ENCODE measurements around the gene PCDHB16. TPM values are rescaled to one million over a fixed set of nuclear protein-coding genes. Genes with fewer than 3 reads are reported as not detected.
"Not testable (repeated sequence)": the region's sequence is repeated elsewhere in the genome, so short reads cannot be mapped to it uniquely, and the experiment has no call there.

The PCDHB16 gene
- total RNA-seq, 2 experiments from 2014 or later, result not detected

GRCh38 chr5:141199359-141200235 is 17.4 kb downstream of the PCDHB16 start, which contains the start of gene PCDHB11:
Gene PCDHB11 (plus strand): TSS chr5:141199627. CDS start chr5:141199775, 148 bp downstream.
- H3K9me3 Mint-ChIP-seq (ENCODE audit: low read depth), result peaks cover 16% of the 10 kb centered on the region
- H3K27ac Mint-ChIP-seq, result no peak within 1 kb of the TSS
- DNase-seq (no peak), ATAC-seq (no peak)
- H3K36me3 Mint-ChIP-seq, result peaks cover 3% of the 10 kb centered on the region
- H3K4me1 Mint-ChIP-seq, result no peaks in the 10 kb centered on the region
- no peaks in the 10 kb centered on the region for H3K27me3 Mint-ChIP-seq
- H3K4me3 Mint-ChIP-seq, result no peak within 1 kb of the TSS
- CTCF ChIA-PET, result interaction anchor here (0.7 to 0.9 kb wide), 2 partner anchors 12 to 221 kb away, joined by 3 read pairs; partner anchors contain the start of genes PCDHB9 and PCDHGA11

- CTCF ChIA-PET, H3K4me1 Mint-ChIP-seq, H3K27ac Mint-ChIP-seq, ATAC-seq, DNase-seq, H3K4me3 Mint-ChIP-seq, H3K36me3 Mint-ChIP-seq, H3K27me3 Mint-ChIP-seq: not testable (repeated sequence)
- peaks cover 16% of the 10 kb centered on the region for H3K9me3 Mint-ChIP-seq (ENCODE audit: low read depth)
Measured at GRCh38 chr5:141201126-141201525, 18.9 kb downstream of the PCDHB16 start.

DNA sequence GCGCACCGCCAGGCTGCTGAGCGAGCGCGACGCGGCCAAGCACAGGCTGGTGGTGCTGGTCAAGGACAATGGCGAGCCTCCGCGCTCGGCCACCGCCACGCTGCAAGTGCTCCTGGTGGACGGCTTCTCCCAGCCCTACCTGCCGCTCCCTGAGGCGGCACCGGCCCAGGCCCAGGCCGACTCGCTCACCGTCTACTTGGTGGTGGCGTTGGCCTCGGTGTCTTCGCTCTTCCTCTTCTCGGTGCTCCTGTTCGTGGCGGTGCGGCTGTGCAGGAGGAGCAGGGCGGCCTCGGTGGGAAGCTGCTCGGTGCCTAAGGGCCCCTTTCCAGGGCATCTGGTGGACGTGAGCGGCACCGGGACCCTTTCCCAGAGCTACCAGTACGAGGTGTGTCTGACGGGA is 19.5 kb downstream of the PCDHB16 start:
- H3K27ac Mint-ChIP-seq, H3K36me3 Mint-ChIP-seq, H3K27me3 Mint-ChIP-seq, DNase-seq, ATAC-seq, H3K4me1 Mint-ChIP-seq, H3K4me3 Mint-ChIP-seq, CTCF ChIA-PET: not testable (repeated sequence)
- peaks cover 11% of the 10 kb centered on the region for H3K9me3 Mint-ChIP-seq (ENCODE audit: low read depth)

GRCh38 chr5:141208478-141208877 is 26.3 kb downstream of the PCDHB16 start, which contains the start of gene PCDHB12:
Gene PCDHB12 (plus strand): TSS chr5:141208719. CDS start chr5:141208908, 189 bp downstream.
- Mint-ChIP-seq H3K4me1 (no peaks in the 10 kb centered on the region), H3K36me3 (peaks cover 1% of the 10 kb centered on the region), H3K4me3 (no peak within 1 kb of the TSS), H3K9me3 (ENCODE audit: low read depth) (peaks cover 8% of the 10 kb centered on the region), H3K27ac (no peak within 1 kb of the TSS), H3K27me3 (peaks cover 20% of the 10 kb centered on the region)
- DNase-seq (no peak), ATAC-seq (no peak)
- CTCF ChIA-PET, result no interaction called here

GRCh38 chr5:141210281-141210680 is 28.1 kb downstream of the PCDHB16 start:
- H3K4me3 Mint-ChIP-seq, H3K27ac Mint-ChIP-seq, H3K4me1 Mint-ChIP-seq, DNase-seq, ATAC-seq, H3K36me3 Mint-ChIP-seq, CTCF ChIA-PET: not testable (repeated sequence)
- H3K9me3 Mint-ChIP-seq (ENCODE audit: low read depth), result peaks cover 14% of the 10 kb centered on the region
- H3K27me3 Mint-ChIP-seq, result peaks cover 26% of the 10 kb centered on the region

- ATAC-seq, H3K27ac Mint-ChIP-seq, H3K4me3 Mint-ChIP-seq, CTCF ChIA-PET, DNase-seq, H3K36me3 Mint-ChIP-seq, H3K4me1 Mint-ChIP-seq: not testable (repeated sequence)
- H3K27me3 Mint-ChIP-seq, result peaks cover 26% of the 10 kb centered on the region
- peaks cover 14% of the 10 kb centered on the region for H3K9me3 Mint-ChIP-seq (ENCODE audit: low read depth)
Measured at GRCh38 chr5:141210849-141211248, 28.7 kb downstream of the PCDHB16 start.

DNA sequence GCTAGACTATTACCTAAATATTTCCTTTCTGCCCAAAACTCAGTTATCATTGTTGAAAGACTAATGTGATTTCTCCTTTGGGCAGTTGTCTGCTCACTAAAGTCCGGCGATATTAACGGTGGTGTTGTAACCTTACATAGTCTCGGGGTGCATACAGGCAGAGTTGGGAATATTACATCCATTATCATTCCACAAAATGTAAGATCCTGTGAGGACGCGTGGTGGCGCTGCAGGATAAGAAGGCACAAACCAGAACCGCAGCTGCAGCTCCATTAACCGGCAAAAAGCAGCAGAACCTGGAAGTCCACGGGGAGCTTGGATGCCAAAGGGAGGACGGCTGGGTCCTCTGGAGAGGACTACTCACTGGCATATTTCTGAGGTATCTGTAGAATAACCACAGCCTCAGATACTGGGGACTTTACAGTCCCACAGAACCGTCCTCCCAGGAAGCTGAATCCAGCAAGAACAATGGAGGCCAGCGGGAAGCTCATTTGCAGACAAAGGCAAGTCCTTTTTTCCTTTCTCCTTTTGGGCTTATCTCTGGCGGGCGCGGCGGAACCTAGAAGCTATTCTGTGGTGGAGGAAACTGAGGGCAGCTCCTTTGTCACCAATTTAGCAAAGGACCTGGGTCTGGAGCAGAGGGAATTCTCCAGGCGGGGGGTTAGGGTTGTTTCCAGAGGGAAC is 31.6 kb downstream of the PCDHB16 start, which contains the start of gene PCDHB13:
Gene PCDHB13 (plus strand): TSS at position 264 of the 684 bp plus-strand sequence. CDS start 205 bp downstream, at position 469.
- H3K27ac Mint-ChIP-seq, ATAC-seq, H3K36me3 Mint-ChIP-seq, CTCF ChIA-PET, DNase-seq, H3K4me1 Mint-ChIP-seq, H3K4me3 Mint-ChIP-seq: not testable (repeated sequence)
- Mint-ChIP-seq H3K9me3 (ENCODE audit: low read depth) (peaks cover 17% of the 10 kb centered on the region), H3K27me3 (peaks cover 26% of the 10 kb centered on the region)

GRCh38 chr5:141214583-141214982 is 32.4 kb downstream of the PCDHB16 start:
- H3K4me1 Mint-ChIP-seq, DNase-seq, CTCF ChIA-PET, H3K27ac Mint-ChIP-seq, H3K4me3 Mint-ChIP-seq, ATAC-seq, H3K36me3 Mint-ChIP-seq: not testable (repeated sequence)
- Mint-ChIP-seq H3K9me3 (ENCODE audit: low read depth) (peaks cover 17% of the 10 kb centered on the region), H3K27me3 (peaks cover 23% of the 10 kb centered on the region)

- H3K36me3 Mint-ChIP-seq, ATAC-seq, H3K4me1 Mint-ChIP-seq, CTCF ChIA-PET, H3K4me3 Mint-ChIP-seq, H3K27ac Mint-ChIP-seq, DNase-seq: not testable (repeated sequence)
- Mint-ChIP-seq H3K27me3 (peaks cover 20% of the 10 kb centered on the region), H3K9me3 (ENCODE audit: low read depth) (peaks cover 11% of the 10 kb centered on the region)
Measured at GRCh38 chr5:141215504-141215903, 33.3 kb downstream of the PCDHB16 start.

DNA sequence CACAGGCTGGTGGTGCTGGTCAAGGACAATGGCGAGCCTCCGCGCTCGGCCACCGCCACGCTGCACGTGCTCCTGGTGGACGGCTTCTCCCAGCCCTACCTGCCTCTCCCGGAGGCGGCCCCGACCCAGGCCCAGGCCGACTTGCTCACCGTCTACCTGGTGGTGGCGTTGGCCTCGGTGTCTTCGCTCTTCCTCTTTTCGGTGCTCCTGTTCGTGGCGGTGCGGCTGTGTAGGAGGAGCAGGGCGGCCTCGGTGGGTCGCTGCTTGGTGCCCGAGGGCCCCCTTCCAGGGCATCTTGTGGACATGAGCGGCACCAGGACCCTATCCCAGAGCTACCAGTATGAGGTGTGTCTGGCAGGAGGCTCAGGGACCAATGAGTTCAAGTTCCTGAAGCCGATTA is 33.8 kb downstream of the PCDHB16 start:
- Mint-ChIP-seq H3K27me3 (peaks cover 17% of the 10 kb centered on the region), H3K9me3 (ENCODE audit: low read depth) (peaks cover 11% of the 10 kb centered on the region)
- H3K36me3 Mint-ChIP-seq, H3K27ac Mint-ChIP-seq, H3K4me1 Mint-ChIP-seq, DNase-seq, H3K4me3 Mint-ChIP-seq, ATAC-seq, CTCF ChIA-PET: not testable (repeated sequence)

DNA sequence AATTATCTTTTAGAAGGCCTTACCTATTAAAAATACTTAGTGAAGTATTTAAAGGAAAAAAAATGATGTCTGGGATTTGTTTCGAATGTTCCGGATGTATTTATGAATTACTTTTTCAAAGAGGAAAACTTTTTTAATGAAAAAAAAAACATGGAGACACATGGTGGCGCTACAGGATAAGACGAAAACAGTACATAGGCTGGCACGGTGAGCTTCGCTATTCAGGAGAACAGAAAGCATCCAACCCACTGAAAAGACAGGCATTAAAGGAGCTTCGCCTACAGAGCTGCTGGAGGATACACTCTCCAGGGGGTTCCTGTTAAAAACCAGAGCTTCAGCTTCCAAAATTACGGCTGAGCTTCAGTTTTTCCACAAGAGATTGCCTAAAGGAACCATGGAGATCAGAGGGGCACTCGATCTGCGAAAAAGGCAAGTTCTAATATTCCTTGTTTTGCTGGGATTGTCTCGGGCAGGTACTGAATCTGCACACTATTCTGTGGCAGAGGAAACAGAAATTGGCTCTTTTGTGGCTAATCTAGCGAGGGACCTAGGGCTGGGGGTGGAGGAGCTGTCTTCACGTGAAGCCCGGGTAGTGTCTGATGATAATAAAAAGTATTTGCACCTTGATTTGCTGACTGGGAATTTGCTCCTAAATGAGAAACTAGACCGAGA is 41.1 kb downstream of the PCDHB16 start, which contains the start of gene PCDHB14:
Gene PCDHB14 (plus strand): TSS at position 232 of the 672 bp plus-strand sequence. CDS start 163 bp downstream, at position 395.
- Mint-ChIP-seq H3K36me3 (peaks cover 2% of the 10 kb centered on the region), H3K27ac (no peak within 1 kb of the TSS), H3K27me3 (peaks cover 12% of the 10 kb centered on the region), H3K4me3 (no peak within 1 kb of the TSS), H3K4me1 (no peaks in the 10 kb centered on the region), H3K9me3 (ENCODE audit: low read depth) (peaks cover 3% of the 10 kb centered on the region)
- CTCF ChIA-PET, result interaction anchor here (1.0 to 1.2 kb wide), 3 partner anchors 9 to 298 kb away, joined by 3 to 4 read pairs (median 4); no protein-coding TSS in a partner anchor
- DNase-seq (no peak), ATAC-seq (no peak)

GRCh38 chr5:141224844-141225243 is 42.7 kb downstream of the PCDHB16 start:
- H3K9me3 Mint-ChIP-seq (ENCODE audit: low read depth); CTCF ChIA-PET; H3K27ac Mint-ChIP-seq; H3K4me1 Mint-ChIP-seq; H3K4me3 Mint-ChIP-seq; DNase-seq; H3K36me3 Mint-ChIP-seq; ATAC-seq: not testable (repeated sequence)
- H3K27me3 Mint-ChIP-seq, result peaks cover 12% of the 10 kb centered on the region

DNA sequence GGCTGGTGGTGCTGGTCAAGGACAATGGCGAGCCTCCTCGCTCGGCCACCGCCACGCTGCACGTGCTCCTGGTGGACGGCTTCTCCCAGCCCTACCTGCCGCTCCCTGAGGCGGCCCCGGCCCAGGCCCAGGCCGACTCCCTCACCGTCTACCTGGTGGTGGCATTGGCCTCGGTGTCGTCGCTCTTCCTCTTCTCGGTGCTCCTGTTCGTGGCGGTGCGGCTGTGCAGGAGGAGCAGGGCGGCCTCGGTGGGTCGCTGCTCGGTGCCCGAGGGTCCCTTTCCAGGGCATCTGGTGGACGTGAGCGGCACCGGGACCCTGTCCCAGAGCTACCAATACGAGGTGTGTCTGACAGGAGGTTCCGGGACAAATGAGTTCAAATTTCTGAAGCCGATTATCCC is 43.2 kb downstream of the PCDHB16 start:
- H3K27me3 Mint-ChIP-seq, result peaks cover 12% of the 10 kb centered on the region
- H3K36me3 Mint-ChIP-seq; ATAC-seq; H3K4me3 Mint-ChIP-seq; CTCF ChIA-PET; H3K4me1 Mint-ChIP-seq; H3K27ac Mint-ChIP-seq; H3K9me3 Mint-ChIP-seq (ENCODE audit: low read depth); DNase-seq: not testable (repeated sequence)
